ENCODE results near the gene TMEM107.
"Not testable (repeated sequence)": the region's sequence is repeated elsewhere in the genome, so short reads cannot be mapped to it uniquely, and the experiment has no call there.

The TMEM107 gene

DNA sequence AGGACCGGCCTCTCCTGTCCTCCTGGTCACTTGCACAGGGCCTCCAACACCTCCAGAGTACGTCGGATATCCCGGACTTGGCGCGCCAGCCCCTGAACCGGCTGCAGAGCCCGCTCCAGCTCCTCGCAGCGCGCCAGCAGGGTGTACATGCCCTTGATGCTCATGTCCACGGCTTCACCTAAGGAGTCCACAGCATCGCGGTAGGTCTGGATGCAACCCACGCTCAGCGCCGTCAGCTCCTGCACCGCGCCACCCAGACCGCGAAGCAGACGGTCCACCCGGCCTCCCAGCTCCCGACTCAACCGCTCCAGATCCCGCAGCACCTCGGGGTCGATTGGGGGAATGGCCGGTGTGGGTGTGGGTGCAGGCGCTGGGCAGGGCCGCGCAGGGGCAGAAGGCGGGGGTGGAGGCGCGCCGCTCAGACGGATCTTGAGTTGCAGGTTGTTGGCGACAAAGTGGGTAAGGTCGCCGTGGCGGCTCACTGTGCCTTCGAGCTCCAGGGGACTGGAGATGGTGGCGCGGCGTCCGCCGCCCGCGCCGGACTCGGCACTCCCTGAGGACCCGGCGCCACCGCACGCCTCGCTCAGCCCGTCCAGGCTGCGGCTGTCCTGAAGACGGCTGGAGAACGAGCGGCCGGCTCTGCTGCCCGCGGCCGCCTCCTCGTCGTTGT lies 13.0 kb upstream of the TMEM107 start:
- DNase-seq = no peak

- DNase-seq = no peak
Observed at GRCh38 chr17:8188263-8188839, 12.2 kb upstream of the TMEM107 start.

DNA sequence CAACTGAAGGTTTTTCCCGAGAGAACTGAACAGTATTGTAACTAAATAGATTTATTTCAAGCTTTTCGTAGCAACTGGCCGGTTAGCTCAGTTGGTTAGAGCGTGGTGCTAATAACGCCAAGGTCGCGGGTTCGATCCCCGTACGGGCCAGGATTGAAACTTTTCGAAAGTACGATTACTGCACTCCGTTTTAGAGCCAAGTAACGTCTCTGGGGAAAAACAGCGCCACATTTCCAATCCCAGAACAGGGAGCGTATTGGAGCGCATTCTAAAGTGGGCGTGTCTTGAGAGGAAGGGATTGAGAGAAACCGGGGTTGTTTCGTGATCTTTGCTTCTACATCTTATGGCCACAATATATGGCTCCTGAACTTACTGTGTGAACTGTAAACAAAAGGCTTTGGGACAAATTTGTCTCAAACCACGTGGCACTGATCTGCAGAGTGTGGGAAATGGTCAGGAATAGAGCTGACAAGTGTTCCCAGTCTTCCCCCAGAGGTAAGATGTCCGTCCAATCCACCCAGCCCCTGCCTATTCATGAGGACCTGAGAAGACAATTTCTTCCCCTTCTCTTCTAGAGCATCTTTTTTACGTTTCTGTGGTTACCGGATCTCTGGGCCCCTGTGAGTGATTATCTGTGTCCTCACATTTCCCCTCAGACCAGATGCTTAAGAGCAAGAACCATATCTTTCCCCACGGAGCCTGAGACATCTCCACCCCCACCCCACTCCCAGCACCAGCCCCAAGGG lies 11.5 kb upstream of the TMEM107 start:
- peak; percentile 98 for DNase-seq

GRCh38 chr17:8186787-8187516 lies 10.8 kb upstream of the TMEM107 start:
- DNase-seq = peak; percentile 92

DNA sequence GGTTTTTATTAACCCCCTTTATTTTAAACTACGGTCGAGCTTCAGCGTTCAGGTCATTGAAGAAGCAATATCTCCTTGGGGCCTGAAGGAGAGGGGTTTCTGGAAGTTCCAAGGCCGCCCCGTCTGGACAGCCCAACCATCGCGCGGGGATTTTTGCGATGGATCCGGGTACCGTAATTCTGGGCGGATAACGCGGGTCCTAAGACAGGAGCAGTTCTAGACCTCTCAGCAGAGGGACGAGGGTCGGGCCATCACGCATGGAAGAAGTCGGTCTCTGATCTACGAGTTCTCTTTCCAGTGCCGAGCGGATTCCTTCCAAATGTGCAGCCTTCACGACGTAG lies 10.2 kb upstream of the TMEM107 start:
- DNase-seq = no peak

DNA sequence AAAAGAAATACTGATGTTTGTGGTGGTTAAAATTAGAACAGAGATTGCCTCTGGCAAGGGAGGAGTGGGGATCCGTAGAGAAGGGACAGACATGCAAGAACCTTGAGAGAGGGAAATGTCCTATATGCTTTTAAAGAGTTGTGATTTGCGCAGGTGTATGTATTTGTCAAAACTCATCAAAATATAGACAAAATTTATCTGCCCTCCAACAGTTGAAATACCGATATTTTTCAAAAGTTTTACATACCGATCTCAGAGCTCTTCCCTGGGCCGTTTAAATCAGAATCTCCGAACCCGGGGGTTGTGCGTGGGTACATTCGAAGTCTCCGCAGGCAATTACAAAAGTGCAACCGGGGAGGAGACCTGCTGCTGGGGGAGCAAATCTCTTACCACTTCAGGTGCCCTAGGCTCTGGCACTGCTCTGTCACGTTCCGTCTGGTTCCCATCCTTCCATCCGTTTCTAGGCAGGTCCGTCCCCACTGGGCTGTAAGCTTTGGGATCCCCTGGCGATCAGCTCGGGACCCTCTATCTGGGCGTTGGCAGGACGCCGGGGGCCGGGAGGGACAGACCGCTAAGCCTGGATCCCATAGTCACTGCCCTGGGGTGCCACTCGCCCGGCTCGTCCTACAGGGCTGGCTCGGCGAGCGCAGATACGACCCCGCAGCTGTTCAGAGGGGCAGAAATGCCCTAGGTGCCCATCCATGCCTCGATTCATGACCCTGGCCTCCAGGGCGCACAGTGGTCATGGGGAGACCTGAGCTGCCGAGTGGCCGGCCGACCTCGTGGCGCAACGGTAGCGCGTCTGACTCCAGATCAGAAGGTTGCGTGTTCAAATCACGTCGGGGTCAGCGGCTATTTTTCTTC lies 9.6 kb upstream of the TMEM107 start:
- peak; percentile 46 for DNase-seq

DNA sequence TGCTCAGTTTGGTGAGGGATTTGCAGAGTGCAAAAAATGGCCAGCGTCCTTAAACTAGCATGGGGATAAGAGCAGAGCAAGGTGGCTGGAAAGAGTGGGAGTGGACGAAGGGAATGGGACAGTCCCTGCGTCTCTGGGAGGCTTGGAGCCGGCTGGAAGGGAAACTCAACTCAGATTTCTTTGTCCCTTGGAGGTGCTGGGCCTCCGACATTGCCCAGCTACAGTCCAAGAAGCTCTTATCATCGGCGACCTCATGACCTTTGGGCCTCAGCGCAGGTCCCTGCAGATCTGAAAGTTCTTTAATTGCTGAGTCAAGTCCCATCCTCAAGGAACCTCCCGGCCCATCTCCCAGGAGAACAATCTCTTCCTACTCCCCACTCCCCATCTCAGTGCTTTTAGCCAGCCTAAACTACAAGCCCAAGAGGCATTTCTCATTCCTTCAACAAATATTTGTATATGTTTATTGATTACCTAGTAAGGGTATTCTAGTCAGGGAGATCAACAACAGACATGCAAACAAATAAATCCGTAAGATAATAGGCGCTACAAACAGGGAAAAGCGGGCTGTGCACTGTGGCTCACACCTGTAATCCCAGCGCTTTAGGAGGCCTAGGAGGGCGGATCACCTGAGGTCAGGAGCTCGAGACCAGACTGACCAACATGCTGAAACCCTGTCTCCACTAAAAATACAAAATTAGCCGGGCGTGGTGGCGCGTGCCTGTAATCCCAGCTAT lies 985 bp upstream of the TMEM107 start:
- no peak for DNase-seq

DNA sequence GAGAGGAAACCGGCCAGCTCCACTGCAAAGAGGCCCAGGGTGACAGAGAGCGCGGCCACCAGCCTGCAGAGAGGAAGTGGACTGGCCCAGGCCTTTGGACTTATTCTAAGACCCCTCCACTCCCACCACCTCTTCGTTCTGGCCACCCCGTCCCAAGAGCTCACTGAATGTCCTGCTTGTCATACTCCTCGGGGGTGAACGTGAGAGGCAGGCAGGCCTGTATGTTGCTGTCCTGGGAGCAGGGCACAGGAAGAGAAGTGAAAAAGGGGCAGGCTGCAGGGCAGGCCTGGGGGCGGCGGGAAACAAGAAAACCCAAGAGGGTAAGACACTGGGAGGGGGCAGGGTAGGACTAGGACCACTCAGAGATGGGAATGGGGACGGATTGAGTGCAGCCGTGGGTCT lies 384 bp downstream of the TMEM107 start:
- no peak for DNase-seq

- DNase-seq = no peak
Observed at GRCh38 chr17:8173871-8174322, 2.3 kb downstream of the TMEM107 start.

GRCh38 chr17:8173056-8173870 lies 2.9 kb downstream of the TMEM107 start:
- DNase-seq = peak; percentile 99

GRCh38 chr17:8170186-8170585 lies 6.0 kb downstream of the TMEM107 start:
- DNase-seq = not testable (repeated sequence)

DNA sequence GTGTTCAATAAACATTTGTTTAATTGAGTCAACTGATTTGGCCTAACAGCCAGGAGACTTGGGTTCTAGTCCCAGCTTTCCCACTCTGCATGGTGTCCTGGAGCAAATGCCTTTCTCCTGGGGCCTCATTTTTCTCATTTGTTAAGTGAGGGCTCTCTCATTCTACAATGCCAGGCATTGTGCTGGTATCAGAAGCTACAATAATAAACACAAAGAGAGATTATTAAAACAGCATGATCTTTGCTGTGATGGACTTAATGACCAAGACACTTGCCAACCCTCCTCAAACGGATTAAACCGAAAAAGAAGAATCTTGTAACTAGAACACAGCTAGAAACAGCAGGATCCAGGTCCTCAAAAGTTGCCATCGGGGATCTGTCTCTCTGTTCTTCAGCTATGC lies 8.7 kb downstream of the TMEM107 start:
- DNase-seq = no peak

- no peak for DNase-seq
Observed at GRCh38 chr17:8166731-8167130, 9.4 kb downstream of the TMEM107 start.

DNA sequence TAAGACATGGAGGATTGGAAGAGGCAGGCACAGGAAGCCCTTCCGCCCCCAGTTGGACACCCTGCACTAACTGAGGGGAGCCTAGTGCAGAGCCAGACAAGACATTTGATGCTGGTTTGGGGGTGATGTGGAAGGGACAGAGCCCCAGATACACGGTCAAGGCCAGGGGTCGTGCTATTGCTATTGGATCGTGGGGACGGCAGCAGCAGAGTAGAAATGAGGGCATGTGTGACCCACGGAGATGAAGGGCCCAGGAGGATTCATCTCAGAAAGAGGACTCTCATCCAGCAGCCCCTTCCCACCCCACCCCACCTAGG lies 11.4 kb downstream of the TMEM107 start:
- no peak for DNase-seq

DNA sequence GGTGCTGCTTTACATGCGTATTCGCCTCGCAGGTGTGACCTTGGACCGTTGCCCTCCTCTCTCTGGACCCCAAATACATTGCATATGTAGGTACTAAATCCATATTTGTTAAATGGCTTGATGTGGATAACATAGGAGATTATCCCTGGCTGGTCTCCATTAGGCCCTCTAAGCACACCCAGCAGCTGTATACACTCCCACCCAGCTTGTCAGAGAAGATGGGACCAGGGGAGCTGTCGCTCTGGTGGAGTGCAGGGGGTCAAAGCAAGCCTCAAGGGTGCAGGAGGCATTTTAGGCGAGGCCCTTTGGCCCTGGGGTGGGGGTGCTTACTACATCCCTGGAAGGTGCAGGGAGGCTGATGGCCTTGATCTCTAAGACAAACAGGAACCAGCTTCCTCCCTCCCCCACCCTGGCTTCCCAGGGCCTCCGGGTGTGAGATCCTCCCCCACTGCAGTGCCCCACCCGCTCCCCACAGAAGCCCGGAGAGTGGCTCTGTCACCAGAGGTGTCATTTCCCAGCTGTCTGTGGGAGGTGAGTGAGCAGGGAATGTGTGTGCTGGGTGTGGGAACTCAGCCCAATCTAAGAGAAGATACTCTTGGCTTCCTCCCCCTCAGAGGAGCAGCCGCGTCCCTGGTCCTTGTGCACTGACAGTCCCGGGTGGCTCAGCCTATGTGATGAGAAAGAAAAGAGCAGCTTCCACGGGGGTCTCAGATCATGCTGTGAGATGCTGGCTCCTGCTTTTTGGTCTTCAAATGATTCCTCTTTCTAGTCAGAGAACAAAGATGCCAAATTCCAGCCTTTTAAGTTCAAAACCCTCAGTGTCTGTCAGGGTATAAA lies 12.0 kb downstream of the TMEM107 start:
- no peak for DNase-seq

- DNase-seq = peak; percentile 30
Observed at GRCh38 chr17:8162997-8163977, 12.9 kb downstream of the TMEM107 start.

DNA sequence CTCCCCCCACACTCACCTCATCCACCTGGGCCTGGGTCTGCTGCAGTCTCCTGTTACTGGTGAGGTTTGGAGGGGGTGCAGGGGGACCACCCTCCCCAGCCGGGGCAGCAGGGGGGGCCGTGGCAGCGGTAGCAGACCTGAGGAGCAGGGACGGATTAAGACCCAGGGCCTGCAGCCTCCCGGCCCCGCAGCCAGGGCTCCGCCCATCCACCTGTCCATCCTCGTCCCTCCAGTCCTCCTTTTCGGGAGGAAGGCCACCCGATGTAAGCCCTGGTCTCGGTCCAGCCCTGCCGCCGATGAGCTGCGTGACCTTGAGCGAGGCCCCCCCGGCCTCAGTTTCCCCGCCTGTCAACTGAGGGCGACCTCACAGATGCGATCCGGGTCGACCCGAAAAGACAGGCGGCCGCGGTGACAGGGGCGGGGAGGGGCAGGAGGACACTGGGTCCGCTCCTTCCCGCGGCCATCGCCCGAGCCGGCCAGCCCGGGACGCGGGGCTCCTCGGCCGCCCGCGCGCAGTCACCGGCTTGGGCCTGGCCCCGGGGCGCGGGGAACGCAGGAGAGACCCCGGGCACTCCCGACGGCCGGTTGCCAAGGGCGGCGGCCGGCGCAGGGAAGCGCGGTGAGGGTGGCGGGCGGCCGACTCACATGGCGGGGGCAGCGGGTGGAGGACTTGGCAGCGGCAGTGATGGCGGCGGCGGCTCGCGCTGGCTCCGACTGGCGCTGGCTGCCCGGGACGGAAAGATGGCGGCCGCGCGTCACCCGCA lies 13.8 kb downstream of the TMEM107 start, which contains the start of gene VAMP2:
VAMP2 (minus strand) TSS at position 716 of the 764 bp plus-strand sequence; CDS start at position 647, 69 bp downstream.
- no peak for DNase-seq
